Stimulated activated CD4-positive, alpha-beta T cell treated with anti-CD3 and anti-CD28 coated beads, Interleukin-12 subunit alpha, Interleukin-12 subunit beta, amount 100 ng/mL, for 4 hours (primary cell): ENCODE results near the gene MDP1.

Experiments
- DNase-seq: peaks from one replicate; pipeline ENCODE4 v3.0.0-alpha.2; 2020

MDP1 gene

GRCh38 chr14:24197056-24197450, 18.8 kb downstream of the MDP1 start:
- DNase-seq, result no peak

- no peak for DNase-seq
These were observed 19.5 kb downstream of the MDP1 start for GRCh38 chr14:24196071-24197055.

GRCh38 chr14:24195186-24196070, 20.4 kb downstream of the MDP1 start, which contains the start of gene TM9SF1:
Gene TM9SF1 (minus strand): TSS chr14:24195441. CDS start chr14:24195019, 422 bp downstream.
- peak; percentile 82 for DNase-seq

GRCh38 chr14:24194873-24195185, 21.0 kb downstream of the MDP1 start:
- DNase-seq, result no peak

GRCh38 chr14:24194186-24194872, 21.5 kb downstream of the MDP1 start:
- DNase-seq, result no peak

- DNase-seq, result no peak
These were observed 22.9 kb downstream of the MDP1 start for GRCh38 chr14:24192933-24193332.

- DNase-seq, result no peak
These were observed 25.4 kb downstream of the MDP1 start for GRCh38 chr14:24190416-24190815.

GRCh38 chr14:24189460-24189859, 26.4 kb downstream of the MDP1 start:
- DNase-seq, result no peak

GRCh38 chr14:24189059-24189375, 26.8 kb downstream of the MDP1 start:
- DNase-seq, result no peak

- peak; percentile 89 for DNase-seq
These were observed 27.4 kb downstream of the MDP1 start, which contains the start of gene IPO4 for GRCh38 chr14:24188251-24189058. Gene IPO4 (minus strand): TSS chr14:24188816. CDS start chr14:24188787, 29 bp downstream.

GRCh38 chr14:24187539-24187915, 28.3 kb downstream of the MDP1 start:
- no peak for DNase-seq

- no peak for DNase-seq
These were observed 28.9 kb downstream of the MDP1 start for GRCh38 chr14:24186831-24187538.

GRCh38 chr14:24185741-24186140, 30.1 kb downstream of the MDP1 start:
- DNase-seq, result no peak

- DNase-seq, result no peak
These were observed 30.8 kb downstream of the MDP1 start for GRCh38 chr14:24185026-24185425.

GRCh38 chr14:24184104-24184970, 31.5 kb downstream of the MDP1 start:
- no peak for DNase-seq

- DNase-seq, result no peak
These were observed 32.8 kb downstream of the MDP1 start for GRCh38 chr14:24183014-24183481.

GRCh38 chr14:24182110-24182882, 33.6 kb downstream of the MDP1 start:
- no peak for DNase-seq

GRCh38 chr14:24181371-24182077, 34.3 kb downstream of the MDP1 start:
- DNase-seq, result no peak
